Globus pallidus (tissue), 1 donor: ENCODE data around the gene MVB12B.

ENCODE experiments used
- DNase-seq: peaks from one replicate; pipeline ENCODE4 v3.0.0-alpha.2; 2015; ENCODE audit warnings: low spot score

MVB12B gene

DNA sequence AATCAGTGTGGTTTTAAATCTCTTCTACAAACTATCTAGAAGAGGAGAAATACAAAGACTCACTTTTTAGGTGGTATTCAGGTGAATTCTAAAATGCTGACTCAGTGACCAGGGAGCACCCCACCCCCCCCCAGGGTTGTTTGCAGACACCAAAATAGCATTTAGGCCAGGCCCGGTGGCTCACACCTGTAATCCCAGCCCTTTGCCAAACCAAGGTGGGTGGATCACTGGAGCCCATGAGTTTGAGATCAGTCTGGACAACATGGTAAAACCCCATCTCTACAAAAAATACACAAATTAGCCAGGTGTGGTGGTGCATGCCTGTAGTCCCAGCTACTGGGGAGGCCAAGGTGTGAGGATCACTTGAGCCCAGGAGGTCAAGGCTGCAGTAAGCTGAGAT is 168.1 kb downstream of the MVB12B start:
- DNase-seq: no peak

DNA sequence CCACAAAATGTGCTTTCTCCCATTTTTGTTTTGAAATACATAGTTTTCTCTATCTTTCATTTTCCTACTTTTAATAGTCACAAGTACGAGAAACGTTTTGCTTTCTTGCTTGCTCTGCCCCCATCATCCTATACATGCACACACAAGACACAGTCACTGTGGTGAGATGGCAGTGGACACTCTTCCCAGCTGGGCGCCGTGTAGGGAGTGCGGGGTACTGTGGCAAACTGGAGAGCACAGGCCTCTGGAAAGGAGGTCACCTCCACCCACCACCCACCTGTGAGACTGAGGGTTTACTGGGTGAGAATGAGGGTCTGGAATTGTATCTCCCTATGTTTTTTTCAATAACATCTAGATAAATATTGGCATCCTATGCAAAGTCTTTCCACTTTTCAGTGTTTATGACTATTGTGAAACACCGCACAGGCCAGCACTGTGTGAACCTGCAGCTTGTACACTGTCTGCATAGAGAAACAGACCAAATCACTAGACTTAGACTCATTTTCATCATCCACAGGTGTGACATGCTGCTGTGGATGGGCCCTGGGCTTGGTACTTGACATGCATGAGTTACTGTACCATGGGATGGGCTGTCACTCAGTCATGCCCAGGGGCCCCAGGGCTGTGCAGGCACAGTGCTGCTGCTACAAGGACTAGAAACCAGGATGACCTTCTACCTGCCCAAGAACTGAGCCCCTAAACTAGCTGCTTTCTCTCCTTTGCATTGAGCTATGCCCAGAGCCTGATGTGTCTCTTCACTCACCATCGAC is 169.0 kb downstream of the MVB12B start:
- no peak for DNase-seq

DNA sequence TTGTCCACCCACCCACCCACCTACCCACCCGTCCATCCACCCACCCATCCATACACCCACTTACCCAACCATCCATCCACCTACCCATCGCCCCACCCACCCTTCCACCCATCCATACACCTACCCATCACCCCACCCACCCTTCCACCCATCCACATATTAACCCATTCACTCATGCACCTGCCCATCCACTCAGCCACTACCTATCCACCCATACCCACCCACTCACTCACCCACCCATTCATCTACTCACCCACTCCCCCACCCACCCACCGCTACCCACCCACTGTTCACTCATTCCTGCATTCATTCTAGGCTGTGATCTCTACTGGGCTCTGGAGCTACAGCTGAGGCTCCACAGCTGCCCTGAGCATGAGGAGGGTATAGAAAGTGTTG is 169.6 kb downstream of the MVB12B start:
- no peak for DNase-seq

DNA sequence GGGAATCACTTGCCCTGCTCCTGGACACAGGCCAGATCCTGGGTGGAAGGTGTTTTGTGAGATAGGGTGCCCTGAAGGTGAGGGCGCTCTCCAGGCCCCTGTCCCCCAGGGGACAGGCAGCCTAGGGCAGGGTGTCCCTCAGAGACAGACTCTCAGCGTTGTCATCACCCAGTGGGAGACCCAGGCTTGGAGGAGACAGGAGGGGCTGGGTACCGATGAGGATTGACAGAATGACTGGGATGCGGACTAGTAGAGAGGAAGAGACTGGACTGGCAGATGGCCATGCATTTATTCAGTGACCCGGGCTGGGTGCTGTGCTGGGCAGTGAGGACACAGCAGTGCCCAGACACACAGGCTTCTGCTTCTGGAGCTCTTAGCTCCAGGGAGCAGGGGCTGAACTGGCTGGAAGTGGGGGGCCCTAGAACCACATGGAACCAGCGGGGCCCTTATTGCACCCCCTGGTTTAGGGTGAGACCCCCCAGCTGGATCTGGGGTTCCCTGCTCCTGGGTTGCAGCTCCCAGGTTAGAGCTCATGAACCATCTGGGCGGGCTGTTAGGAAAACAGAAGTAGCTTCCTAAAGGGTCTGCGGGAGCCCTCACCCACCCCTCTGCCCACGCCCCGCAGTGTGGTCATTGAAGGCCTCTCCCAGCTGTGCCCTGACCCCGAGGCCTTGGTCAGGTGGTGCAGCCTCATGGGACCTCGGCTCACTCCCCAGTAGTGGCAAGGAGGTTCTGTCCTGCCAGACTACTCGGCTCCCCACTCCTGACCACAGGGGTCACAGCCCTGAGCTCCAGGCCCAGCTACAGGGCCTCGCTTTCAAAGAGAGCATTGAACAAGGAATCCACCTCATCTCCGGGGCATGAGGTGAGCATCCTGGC is 170.4 kb downstream of the MVB12B start:
- peak; percentile 59 for DNase-seq

DNA sequence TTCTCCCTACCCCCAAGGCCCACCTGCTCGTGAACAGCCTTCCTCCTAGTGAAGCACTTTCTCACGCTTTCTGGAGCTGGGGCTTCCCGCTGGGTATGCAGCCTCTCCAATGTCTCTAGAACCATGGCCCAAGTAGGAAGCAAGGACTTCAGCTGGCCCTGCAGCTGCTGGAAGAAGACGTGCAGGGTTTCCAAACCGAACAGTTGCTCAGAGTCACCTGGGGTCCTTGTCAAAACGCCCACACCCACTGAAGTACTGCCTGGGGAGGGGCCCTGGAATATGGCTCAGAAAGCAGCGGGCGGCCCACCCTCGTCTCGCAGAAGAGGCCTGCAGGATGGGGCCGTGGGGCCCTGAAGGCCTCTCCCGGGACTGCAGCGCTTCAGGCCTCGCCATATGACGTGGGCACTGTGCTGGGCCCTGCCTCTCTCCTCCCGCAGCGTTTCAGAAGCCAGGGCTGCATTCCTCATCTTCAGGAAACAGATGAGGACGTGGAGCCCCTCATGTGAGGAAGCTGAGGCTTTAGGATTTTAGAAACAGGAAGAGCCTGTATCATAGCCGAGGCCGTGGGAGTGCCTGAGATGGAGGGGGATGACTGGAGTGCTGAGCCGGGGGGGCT is 171.1 kb downstream of the MVB12B start:
- DNase-seq: no peak

DNA sequence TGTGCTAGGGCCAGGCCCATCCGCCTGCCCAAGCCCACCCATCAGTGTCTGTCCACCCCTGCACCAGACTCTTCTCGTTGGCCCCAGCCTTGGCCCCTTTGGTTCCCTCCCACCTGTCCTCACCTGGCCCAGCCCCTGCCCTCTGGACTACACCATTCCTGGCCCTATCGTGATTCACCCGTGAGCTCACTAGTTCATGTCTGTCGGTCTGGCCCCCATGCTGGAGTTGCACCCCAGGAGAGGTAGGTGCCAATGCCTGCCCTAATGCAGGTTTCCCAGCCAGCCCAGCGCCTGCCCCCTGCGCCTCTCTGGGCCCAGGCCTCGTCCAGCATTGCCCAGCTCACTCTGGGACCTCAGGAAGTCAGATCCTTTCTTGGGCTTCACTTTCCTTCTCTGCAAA is 171.7 kb downstream of the MVB12B start:
- DNase-seq: no peak

DNA sequence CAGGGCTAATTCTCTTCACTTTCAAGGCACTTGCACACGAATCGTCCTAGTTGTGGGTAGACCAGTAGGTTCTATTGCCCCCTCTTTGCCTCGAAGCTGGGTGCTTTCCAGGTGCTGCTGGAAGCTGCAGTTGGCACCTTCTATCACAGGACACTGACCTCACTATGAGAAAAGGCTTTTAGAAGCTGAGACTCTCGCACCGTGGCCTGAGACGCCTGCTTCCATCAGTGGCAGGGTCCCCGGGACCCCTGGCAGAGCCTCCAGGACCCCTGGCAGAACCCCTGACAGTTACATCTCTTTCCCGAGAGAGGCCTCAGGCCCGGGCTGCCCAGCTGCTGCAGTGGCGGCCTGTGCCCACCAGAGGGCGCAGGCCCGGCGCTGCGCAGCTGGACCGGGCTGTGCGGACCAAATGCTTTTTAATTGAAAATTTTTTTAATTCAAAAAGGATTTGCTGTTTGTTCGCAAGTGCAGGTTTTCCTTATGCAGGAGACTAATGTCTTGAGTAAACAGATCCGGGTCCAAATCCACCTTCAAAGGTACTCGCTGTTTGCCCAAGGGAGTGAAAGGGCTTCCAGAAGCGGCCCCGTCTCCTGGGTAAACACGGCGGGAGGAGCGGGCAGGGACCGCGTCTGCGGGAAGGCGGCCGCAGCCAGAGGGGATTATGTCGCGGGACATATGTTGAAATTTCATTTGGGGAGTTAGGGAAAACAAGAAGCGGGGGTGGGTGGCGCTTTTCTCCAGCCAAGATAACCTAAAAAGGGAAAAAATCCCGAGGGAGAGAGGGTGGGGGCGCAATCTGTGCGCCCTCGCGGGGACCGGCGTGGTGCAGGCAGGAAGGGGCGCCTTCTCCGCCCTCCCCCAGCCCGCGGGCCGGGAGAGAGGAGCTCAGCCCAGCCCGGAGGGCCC is 172.6 kb downstream of the MVB12B start:
- DNase-seq: no peak

DNA sequence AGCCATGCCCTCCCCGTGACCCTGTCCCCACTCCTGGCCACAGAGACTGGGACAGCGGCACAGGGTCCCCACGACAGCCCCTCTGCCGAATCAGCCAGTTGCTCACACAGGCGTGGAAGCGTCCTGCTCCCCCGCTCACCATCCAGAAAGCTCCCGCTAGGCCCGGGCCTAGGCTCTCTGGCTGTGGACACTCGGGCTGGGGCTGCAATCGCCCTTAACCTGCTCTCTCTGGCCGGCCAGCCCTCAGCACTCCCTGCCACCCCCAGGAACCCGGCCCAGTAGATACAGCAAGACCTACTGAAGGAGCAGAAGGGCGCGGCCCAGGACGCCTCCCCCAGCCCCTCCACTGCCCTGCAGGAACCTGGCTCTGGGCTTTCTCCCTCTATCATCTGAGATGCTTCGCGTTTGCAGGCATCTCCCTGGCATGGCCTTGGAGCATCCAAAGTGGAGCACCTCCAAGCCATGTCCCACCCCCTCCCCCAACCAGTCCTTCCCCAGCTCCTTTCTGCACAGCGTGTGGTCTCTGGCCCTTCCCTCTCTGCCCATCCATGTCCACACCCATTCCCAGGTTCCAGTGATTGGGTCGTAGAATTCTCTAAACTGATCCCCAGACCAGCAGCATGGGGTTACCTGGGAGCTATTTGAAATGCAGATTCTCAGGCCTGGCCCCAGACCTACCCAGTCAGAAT is 173.4 kb downstream of the MVB12B start:
- DNase-seq: no peak

DNA sequence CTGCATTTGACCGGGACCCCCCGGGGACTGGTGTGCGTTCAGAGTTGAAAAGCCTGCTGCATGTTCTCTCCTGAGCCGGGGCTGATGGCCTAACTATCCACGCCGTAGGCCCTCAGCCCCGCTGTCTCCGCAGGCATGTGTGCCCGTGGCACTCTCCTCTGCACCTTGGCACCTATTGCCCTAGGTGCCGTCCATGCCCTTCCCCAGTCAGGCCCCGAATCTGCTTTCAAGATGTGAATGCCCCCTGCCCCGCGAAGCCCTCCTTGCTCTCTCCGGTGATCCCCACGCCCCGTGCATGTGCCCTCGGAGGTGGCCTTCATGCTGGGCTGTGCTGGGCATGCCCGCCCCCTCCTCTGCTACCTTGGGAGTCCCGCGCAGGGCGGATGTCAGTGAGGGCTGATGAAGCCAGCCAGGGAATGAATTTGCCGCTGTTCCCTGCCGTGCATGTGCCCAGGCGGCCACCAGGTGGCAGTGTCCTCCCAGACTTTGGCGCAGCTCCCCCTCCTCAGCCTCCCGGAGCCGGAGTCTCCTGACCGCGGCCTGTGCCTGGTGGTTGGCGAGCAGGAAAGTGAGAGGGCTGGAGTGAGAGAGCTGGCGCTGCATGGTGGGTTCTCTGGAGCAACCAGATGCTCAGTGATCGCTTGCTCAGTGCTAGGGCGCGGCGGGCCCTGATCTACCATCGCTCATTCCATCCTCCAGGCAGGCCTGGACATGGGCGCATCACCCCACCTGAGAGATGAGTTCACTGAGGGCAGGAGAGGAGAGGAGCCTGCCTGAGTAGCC is 174.2 kb downstream of the MVB12B start:
- peak; percentile 78 for DNase-seq

DNA sequence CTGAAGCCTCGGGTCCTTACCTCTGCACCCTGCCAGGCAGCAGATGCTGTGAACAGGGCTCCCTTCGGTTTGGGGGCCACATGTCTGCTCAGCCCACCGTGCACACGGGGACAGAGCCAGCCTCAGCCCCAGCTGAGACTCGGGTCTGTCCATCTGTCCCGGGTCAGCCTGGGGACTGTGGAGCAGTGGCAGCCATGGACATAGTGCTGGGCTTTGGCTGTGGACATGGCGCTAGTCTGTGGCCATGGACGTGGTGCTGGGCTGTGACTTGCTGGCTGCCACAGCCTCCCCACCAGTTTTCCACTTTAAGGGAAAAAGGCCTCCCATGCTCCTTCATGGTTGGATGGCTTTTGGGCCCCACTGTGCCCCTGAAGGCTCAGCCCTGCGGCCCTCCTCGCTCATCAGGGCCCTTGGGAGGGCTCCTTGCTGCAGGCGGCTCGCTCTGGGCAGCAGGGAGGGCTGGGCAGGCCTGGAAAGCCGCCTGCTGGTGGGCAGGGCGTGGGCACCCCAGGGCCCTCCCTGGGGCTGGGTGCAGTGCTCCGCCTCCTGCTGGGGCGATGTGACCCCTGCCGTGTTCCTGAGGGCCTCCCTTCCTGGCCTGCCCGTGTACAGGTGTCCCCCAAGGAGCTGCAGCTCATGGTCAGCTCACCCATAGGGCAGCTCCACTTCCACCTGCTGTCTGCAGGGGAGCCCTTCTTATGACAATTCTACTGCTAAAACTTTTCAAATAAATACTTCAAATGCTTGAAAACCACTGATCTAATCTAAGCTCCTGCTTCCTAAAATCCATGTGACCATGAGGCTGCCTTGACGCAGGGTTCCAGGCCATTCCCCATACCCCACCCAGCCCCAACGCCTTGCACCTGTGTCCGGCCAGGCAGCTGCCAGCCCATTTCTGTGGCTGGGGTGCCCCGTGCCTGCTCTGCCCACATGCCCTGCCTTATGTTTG is 175.0 kb downstream of the MVB12B start:
- no peak for DNase-seq

DNA sequence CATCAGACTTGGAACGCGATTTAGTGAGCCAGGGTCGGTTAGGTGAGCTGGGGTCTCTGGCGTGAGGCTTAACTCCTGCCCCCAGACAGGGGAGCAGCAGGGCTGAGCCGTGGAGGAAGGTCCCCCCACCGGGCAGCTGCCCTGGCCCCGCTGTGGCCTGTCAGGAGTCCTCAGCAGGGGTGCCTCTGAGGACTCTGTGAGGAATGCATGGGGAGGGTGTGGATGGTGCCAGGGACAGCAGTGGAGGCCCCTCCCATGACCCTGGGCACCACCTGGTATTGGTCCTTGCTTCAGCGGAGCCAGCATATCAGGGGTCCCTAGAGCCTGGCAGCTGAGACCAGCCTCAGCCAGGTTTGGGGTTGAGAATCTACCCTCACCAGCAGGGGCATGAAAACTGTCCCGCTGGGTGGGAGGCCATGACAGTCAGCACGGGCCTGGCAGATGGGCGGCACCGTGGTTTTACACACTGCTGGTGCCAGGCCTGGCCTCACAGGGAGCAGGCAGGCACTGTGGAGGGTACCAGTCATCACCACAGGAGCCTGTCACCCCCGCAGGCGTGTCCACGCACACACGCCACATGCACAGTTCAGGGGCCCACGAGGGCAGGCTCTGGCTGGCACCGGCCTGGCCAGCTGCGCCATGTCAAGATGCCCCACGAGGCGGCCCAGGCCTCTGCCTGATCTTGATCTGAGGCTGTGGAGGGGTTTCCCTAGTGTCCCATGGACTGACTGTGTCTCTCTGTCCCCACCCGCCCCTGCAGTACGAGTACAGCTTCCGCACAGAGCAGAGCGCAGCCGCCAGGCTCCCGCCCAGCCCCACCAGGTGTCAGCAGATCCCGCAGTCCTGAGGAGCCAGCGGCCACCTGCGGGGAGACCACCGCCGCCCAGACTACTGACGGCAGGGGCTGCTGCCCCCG is 176.0 kb downstream of the MVB12B start:
- DNase-seq: no peak

DNA sequence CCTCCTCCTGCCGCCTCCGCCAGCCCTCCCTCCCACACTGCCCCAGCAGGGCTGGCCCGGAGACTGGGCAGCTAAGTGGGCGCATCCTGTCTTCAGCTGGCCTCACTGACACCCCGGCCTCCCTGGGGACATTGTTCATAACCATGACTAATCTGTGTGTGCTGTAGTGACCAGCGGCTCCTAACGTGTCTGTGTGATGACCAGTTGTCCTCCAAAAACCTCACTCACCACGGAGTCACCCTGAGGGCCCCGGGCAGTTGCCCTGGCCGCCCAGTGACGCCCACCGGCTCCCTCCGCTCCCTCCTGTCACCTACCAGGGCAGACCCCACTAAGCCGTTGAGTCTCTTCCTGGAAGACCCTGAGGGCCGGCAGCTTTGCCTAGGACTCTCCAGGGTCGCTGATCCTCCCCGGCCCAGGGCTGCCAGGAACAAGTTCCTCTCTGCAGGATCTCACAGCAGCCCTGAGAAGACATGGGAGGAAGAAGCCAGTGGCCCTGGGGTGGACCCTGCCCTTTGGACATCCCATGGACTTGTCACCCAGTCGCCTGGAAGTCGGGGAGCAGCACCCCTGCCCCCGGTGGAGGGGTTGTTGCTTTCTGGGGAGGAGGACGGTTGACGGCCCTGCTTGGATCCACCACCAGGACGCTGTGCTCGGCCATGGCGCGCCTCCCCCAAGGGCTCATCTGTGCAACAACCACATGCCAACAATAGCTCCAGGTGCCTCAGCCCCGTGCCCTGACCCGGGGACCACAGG is 176.9 kb downstream of the MVB12B start:
- DNase-seq: no peak

DNA sequence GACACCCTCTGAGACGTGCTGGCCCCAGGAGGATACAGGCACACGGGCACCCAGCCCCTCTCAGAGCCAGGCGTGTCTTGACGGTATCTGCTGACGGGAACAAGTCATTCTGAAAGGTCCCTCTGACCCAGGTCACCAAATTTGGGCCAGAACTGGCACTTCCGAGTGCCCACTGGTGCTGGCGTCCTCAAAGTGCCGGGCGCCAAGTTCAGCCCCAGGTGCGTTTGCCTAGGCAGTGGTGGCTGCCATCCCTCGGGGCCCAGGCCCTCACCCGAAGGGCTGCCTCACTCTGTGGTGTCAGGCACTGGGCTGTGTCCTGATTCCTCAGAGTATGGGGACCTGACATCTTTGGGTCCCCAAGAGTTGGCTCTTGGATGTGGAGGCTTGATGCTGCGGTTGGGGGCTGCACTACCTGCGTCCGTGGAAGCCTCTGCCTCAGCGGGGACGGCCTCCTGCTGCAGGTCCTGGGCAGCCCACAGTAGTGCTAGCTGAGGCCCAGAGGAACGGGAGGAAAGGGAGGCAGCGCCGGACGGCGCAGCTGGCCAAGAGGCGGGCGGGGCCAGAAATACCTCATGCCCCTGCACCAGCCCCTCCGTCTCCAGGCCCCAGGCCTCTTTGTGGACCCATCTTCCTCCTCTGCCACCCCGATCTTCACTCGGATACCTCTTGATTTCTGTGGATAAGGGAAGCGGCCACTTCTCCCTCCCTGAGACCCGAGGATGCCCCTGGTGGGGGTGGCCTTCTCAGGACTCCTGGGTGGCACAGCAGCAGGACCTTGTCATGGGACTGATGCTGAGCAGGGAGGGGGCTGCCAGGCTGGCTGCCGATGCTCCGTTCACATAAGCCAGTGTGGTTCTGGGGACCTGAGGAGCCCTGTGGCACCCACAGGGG is 177.7 kb downstream of the MVB12B start:
- no peak for DNase-seq

DNA sequence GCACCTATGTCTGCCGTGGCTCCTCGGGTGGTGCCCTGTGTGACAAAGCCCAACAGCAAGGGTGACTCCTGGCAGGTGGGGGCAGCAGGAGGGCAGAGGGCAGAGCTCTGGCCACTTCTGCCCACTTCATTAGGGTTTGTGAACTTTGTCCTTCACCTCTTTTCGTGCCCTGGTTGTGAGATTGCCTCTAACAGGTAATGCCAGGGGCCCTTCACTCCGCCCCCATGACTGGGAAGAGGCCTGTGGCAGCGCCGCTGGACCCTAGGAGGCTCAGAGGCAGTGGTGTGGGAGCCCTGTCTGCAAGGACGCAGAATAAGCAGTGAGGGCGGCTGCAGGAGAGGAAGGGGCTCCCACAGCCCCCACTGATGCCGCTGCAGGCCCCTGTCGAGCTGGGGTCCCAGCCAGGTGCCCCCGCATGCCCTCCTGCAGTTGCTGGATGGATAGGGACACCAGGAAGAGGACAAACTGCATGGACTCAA is 178.4 kb downstream of the MVB12B start:
- no peak for DNase-seq

DNA sequence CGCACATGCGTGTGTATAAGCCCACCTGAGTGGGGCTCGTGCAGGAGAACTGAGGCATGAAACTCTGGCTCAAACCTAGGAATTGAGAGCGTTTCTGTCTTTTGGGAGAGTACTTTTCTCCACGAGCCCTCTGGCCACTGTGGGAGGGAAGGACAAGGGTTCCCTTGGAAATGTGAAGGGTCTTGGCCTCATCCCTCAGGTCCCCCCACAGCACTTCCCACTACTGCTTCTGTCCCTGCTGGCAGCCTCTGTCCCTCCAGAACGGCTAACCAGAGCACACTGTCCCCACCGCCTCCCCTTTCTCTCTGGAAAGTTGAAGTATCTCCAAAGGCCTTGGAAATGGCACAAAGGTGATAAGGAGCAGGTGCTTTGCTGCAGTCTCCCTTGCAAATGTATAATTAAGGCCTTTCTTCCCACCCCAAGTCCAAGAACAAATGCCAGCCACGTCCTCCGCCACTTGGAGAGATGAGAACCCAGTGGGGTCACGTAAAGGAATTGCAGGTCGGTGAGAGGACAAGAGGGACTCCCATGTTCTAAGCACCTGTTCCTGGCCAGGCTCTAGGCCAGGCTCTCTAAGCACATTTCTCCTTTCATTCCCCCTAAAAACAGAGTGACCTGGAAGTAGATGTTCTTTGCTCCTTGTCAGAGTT is 179.2 kb downstream of the MVB12B start:
- no peak for DNase-seq
